Activated B cell treated with CpG ODN at 0.5 μM for 24 hours (primary cell): ENCODE results near the gene HINT3. TPM values are rescaled to one million over a fixed set of nuclear protein-coding genes. Genes with fewer than 3 reads are reported as not detected.
"Not testable (repeated sequence)": the region's sequence is repeated elsewhere in the genome, so short reads cannot be mapped to it uniquely, and the experiment has no call there.

Source experiments
- ATAC-seq: fragments of 200-7000 bp; cut with Tn5 transposase; one replicate; pipeline ENCODE4 v1.10.0; 2021; ENCODE audit warnings: low read depth, mild to moderate bottlenecking, moderate library complexity
- CTCF ChIA-PET: fragments of 350-600 bp; sonication (Branson Sonifier 250); formaldehyde crosslinking; loops from one replicate; lab custom pipeline; 2021; ENCODE audit warnings: antibody characterized with exemption; lab: Charles Lee
- POLR2A ChIA-PET: fragments of 350-600 bp; sonication (Branson Sonifier 250); formaldehyde crosslinking; loops from one replicate; lab custom pipeline; 2021; ENCODE audit warnings: antibody characterized with exemption; lab: Charles Lee
- DNase-seq: peaks from one replicate; pipeline ENCODE4 v3.0.0; 2022
- H3K27ac Mint-ChIP-seq: one replicate; pipeline ENCODE4 v1.8.0; 2020; ENCODE audit warnings: mixed read lengths
- H3K27me3 Mint-ChIP-seq: one replicate; pipeline ENCODE4 v1.8.0; 2021; ENCODE audit warnings: mixed read lengths
- H3K36me3 Mint-ChIP-seq: one replicate; pipeline ENCODE4 v1.8.0; 2021; ENCODE audit warnings: low read depth, mixed read lengths
- H3K4me1 Mint-ChIP-seq: one replicate; pipeline ENCODE4 v1.8.0; 2021; ENCODE audit warnings: mixed read lengths
- H3K4me3 Mint-ChIP-seq: one replicate; pipeline ENCODE4 v1.8.0; 2020; ENCODE audit warnings: mild to moderate bottlenecking, mixed read lengths
- H3K9me3 Mint-ChIP-seq: one replicate; pipeline ENCODE4 v1.8.0; 2020; ENCODE audit warnings: mixed read lengths
- CTCF ChIP-seq: fragments of 200-600 bp; IDR thresholded peaks from one replicate; pipeline ENCODE4 v1.8.0; 2022; ENCODE audit warnings: antibody characterized with exemption, mild to moderate bottlenecking
- intact Hi-C: fragments of 100-400 bp; cut with micrococcal nuclease; formaldehyde crosslinking; loops from one replicate; pipeline ENCODE4 v1.15.1; 2024
- total RNA-seq: library from RNA; stranded (reverse); gene quantifications from 2 replicates; pipeline ENCODE4 v1.2.3, GENCODE V29; 2022

HINT3 gene
- total RNA-seq, 1 donor from 2014 or later, result 11.1 TPM

GRCh38 chr6:126020305-126021050 is 63.9 kb downstream of the HINT3 start:
- ATAC-seq (no peak), DNase-seq (no peak)
- Mint-ChIP-seq H3K36me3 (peaks cover 77% of the 10 kb centered on the region), H3K4me1 (no peaks in the 10 kb centered on the region), H3K9me3 (no peaks in the 10 kb centered on the region), H3K27ac (no peak overlapping the region), H3K4me3 (no peak overlapping the region), H3K27me3 (no peaks in the 10 kb centered on the region)
- no peak for TF ChIP-seq CTCF
- intact Hi-C loops, result no loop called here
- POLR2A ChIA-PET, result no interaction called here
- CTCF ChIA-PET, result no interaction called here

- POLR2A ChIA-PET, H3K4me3 Mint-ChIP-seq, intact Hi-C loops, H3K4me1 Mint-ChIP-seq, ATAC-seq, CTCF ChIA-PET, H3K27me3 Mint-ChIP-seq, H3K27ac Mint-ChIP-seq, H3K9me3 Mint-ChIP-seq, DNase-seq: not testable (repeated sequence)
- H3K36me3 Mint-ChIP-seq, result peaks cover 76% of the 10 kb centered on the region
These were observed 66.9 kb downstream of the HINT3 start for GRCh38 chr6:126023474-126023873.

- intact Hi-C loops, result no loop called here
- H3K4me3 Mint-ChIP-seq, result no peak overlapping the region
- ChIA-PET POLR2A (no interaction called here), CTCF (no interaction called here)
- no peak overlapping the region for H3K27ac Mint-ChIP-seq
- no peaks in the 10 kb centered on the region for H3K27me3 Mint-ChIP-seq
- H3K36me3 Mint-ChIP-seq, result peaks cover 65% of the 10 kb centered on the region
- H3K4me1 Mint-ChIP-seq, result no peaks in the 10 kb centered on the region
- DNase-seq (no peak), ATAC-seq (no peak)
- H3K9me3 Mint-ChIP-seq, result no peaks in the 10 kb centered on the region
- TF ChIP-seq CTCF, result no peak
These were observed 69.4 kb downstream of the HINT3 start for GRCh38 chr6:126026001-126026400.

GRCh38 chr6:126027601-126028000 is 71.0 kb downstream of the HINT3 start:
- ATAC-seq (no peak), DNase-seq (no peak)

More at GRCh38 chr6:126027601-126028000, 71.0 kb downstream of the HINT3 start:
- no peak for TF ChIP-seq CTCF
- Mint-ChIP-seq H3K27ac (no peak overlapping the region), H3K4me1 (no peaks in the 10 kb centered on the region), H3K27me3 (no peaks in the 10 kb centered on the region), H3K4me3 (no peak overlapping the region), H3K9me3 (no peaks in the 10 kb centered on the region), H3K36me3 (peaks cover 63% of the 10 kb centered on the region)
- CTCF ChIA-PET, result no interaction called here
- POLR2A ChIA-PET, result no interaction called here
- intact Hi-C loops, result no loop called here

Other genes starting within 250 kb of the HINT3 start
- gene HEY2, start 207.1 kb upstream of the HINT3 start, total RNA-seq, result not detected in 2 replicates
- 29.2 and 33.4 TPM in 2 replicates for gene NCOA7, start 165.8 kb upstream of the HINT3 start, total RNA-seq
- gene TRMT11, start 29.8 kb downstream of the HINT3 start, total RNA-seq, result 24.6 and 33.4 TPM in 2 replicates